Raji (cell line): ENCODE measurements around the gene RBPJL.

Experiments
- POLR2A ChIP-seq: IDR thresholded peaks from 2 replicates; pipeline ENCODE4 v1.6.1; 2011; ENCODE audit warnings: low read depth, low read length, control low read depth; ENCODE audit not compliant: insufficient read depth

RBPJL gene

GRCh38 chr20:45322952-45323383 lies 16.3 kb downstream of the RBPJL start:
- TF ChIP-seq POLR2A = no peak

GRCh38 chr20:45323731-45324130 lies 17.1 kb downstream of the RBPJL start:
- TF ChIP-seq POLR2A = no peak

- TF ChIP-seq POLR2A = no peak
Observed at GRCh38 chr20:45325371-45325770, 18.7 kb downstream of the RBPJL start.

- TF ChIP-seq POLR2A = no peak
Observed at GRCh38 chr20:45328451-45328850, 21.8 kb downstream of the RBPJL start.

GRCh38 chr20:45329497-45330319 lies 23.1 kb downstream of the RBPJL start:
- no peak for TF ChIP-seq POLR2A

- no peak for TF ChIP-seq POLR2A
Observed at GRCh38 chr20:45330476-45330875, 23.8 kb downstream of the RBPJL start.

GRCh38 chr20:45336530-45337366 lies 30.1 kb downstream of the RBPJL start:
- TF ChIP-seq POLR2A = no peak

GRCh38 chr20:45337367-45338120 lies 30.9 kb downstream of the RBPJL start:
- no peak for TF ChIP-seq POLR2A

GRCh38 chr20:45338121-45339030 lies 31.7 kb downstream of the RBPJL start:
- no peak for TF ChIP-seq POLR2A

GRCh38 chr20:45339084-45339483 lies 32.4 kb downstream of the RBPJL start:
- no peak for TF ChIP-seq POLR2A

GRCh38 chr20:45339799-45340198 lies 33.2 kb downstream of the RBPJL start:
- no peak for TF ChIP-seq POLR2A

- TF ChIP-seq POLR2A = no peak
Observed at GRCh38 chr20:45340236-45340847, 33.7 kb downstream of the RBPJL start.

GRCh38 chr20:45340951-45341350 lies 34.3 kb downstream of the RBPJL start:
- TF ChIP-seq POLR2A = no peak

GRCh38 chr20:45341579-45341938 lies 34.9 kb downstream of the RBPJL start:
- no peak for TF ChIP-seq POLR2A
